Activated CD8-positive, alpha-beta T cell treated with anti-CD3 and anti-CD28 coated beads, Interleukin-2, amount 10 ng/mL, durations not matched to agents 7 days and 5 days (primary cell): ENCODE data around the gene DCTPP1. TPM values are rescaled to one million over a fixed set of nuclear protein-coding genes. Genes with fewer than 3 reads are reported as not detected.
A peak's percentile ranks its signal among the peaks of the same experiment; 100 is the strongest.

Experiments used
- ATAC-seq: fragments of 150-1000 bp; cut with Tn5 transposase; one replicate; pipeline ENCODE4 v1.10.0; 2021; ENCODE audit warnings: moderate library complexity
- CTCF ChIA-PET: fragments of 350-600 bp; sonication (Branson Sonifier 250); formaldehyde crosslinking; loops from one replicate; lab custom pipeline; 2021; ENCODE audit warnings: antibody characterized with exemption; lab: Charles Lee
- POLR2A ChIA-PET: fragments of 350-600 bp; sonication (Branson Sonifier 250); formaldehyde crosslinking; loops from one replicate; lab custom pipeline; 2021; ENCODE audit warnings: antibody characterized with exemption; lab: Charles Lee
- DNase-seq: peaks from one replicate; pipeline ENCODE4 v3.0.0-alpha.2; 2020
- H3K27ac Mint-ChIP-seq: one replicate; pipeline ENCODE4 v1.8.0; 2021; ENCODE audit warnings: mild to moderate bottlenecking, mixed read lengths
- H3K27me3 Mint-ChIP-seq: one replicate; pipeline ENCODE4 v1.8.0; 2021; ENCODE audit warnings: low read depth, mixed read lengths
- H3K36me3 Mint-ChIP-seq: one replicate; pipeline ENCODE4 v1.8.0; 2021; ENCODE audit warnings: low read depth, mixed read lengths
- H3K4me1 Mint-ChIP-seq: one replicate; pipeline ENCODE4 v1.8.0; 2021; ENCODE audit warnings: low read depth, mixed read lengths
- H3K4me3 Mint-ChIP-seq: one replicate; pipeline ENCODE4 v1.8.0; 2021; ENCODE audit warnings: mild to moderate bottlenecking, mixed read lengths
- H3K9me3 Mint-ChIP-seq: one replicate; pipeline ENCODE4 v1.8.0; 2022; ENCODE audit warnings: mixed read lengths; ENCODE audit not compliant: insufficient read depth
- total RNA-seq, 2 experiments: library from RNA; stranded (reverse); gene quantifications; one replicate each; pipeline ENCODE4 v1.2.3, GENCODE V29; 2021

DCTPP1 gene
- total RNA-seq, 2 experiments from 2014 or later: 87.3 to 92.8 TPM

DNA sequence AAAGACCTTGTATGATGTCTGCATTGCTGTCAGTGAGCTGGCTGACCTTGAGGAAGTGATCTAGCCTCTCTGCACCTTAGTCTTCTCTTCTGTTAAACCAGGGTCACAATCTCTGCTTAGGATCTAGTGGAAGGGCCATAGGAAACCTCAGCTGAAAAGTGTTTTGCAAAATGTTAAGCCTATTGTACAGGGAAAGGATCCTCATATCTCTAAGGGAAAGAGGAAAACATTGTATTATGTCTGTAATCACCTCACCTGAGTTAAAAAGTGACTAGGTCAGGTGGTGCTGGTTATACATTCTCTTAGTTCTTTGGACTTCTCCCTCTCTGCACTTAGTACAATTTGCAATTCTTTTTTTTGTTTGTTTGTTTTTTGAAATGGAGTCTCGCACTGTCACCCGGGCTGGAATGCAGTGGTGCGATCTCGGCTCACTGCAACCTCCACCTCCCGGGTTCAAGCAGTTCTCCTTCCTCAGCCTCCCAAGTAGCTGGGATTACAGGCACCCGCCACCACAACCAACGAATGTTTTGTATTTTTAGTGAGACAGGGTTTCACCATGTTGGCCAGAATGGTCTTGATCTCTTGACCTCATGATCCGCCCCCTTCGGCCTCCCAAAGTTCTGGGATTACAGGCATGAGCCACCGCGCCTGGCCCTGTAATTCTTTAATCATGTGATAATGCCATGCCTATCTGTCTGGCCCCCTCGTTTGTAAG is 17.8 kb upstream of the DCTPP1 start:
- ATAC-seq (no peak), DNase-seq (no peak)
- peaks cover 63% of the 10 kb centered on the region for H3K4me1 Mint-ChIP-seq
- H3K27me3 Mint-ChIP-seq: no peaks in the 10 kb centered on the region
- H3K4me3 Mint-ChIP-seq: no peak overlapping the region
- peaks cover 23% of the 10 kb centered on the region for H3K36me3 Mint-ChIP-seq
- H3K9me3 Mint-ChIP-seq: no peaks in the 10 kb centered on the region
- ChIA-PET POLR2A (interaction anchor here (1.0 to 3.8 kb wide), 6 partner anchors 10 to 36 kb away, joined by 3 to 18 read pairs (median 6); partner anchors contain the start of gene ITGAL), CTCF (interaction anchor here (0.8 to 8.3 kb wide), 6 partner anchors 10 to 179 kb away, joined by 3 to 139 read pairs (median 4); partner anchors contain the start of genes DCTPP1 and ITGAL)
- H3K27ac Mint-ChIP-seq: no peak overlapping the region

DNA sequence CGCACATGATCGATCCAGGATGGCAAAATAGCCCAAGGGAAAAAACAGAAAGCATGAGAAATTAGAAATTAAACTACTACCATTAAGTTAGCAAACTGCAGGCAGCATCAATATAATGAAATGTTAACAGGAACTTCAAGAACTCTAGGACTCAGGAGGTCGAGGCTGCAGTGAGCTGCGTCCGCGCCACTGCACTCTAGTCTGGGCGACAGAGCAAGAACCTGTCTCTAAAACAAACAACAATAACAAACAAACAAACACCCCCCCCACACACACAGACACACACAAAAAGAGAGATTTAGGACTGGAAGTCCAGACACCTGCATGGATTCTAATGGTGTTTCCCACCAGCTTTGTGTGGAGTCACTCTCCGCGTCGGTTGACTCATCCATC is 16.4 kb upstream of the DCTPP1 start:
- Mint-ChIP-seq H3K4me3 (peak overlapping the region; percentile 90), H3K9me3 (no peaks in the 10 kb centered on the region), H3K27me3 (no peaks in the 10 kb centered on the region), H3K4me1 (peaks cover 57% of the 10 kb centered on the region), H3K36me3 (peaks cover 27% of the 10 kb centered on the region), H3K27ac (peak overlapping the region; percentile 94)
- no peak for DNase-seq
- POLR2A ChIA-PET: interaction anchor here (0.6 to 3.8 kb wide), 6 partner anchors 12 to 100 kb away, joined by 3 to 18 read pairs (median 8); partner anchors contain the start of genes DCTPP1 and ITGAL
- no peak for ATAC-seq
- CTCF ChIA-PET: interaction anchor here (1.0 to 8.3 kb wide), 4 partner anchors 11 to 170 kb away, joined by 4 to 139 read pairs (median 29); partner anchors contain the start of genes DCTPP1 and ITGAL

DNA sequence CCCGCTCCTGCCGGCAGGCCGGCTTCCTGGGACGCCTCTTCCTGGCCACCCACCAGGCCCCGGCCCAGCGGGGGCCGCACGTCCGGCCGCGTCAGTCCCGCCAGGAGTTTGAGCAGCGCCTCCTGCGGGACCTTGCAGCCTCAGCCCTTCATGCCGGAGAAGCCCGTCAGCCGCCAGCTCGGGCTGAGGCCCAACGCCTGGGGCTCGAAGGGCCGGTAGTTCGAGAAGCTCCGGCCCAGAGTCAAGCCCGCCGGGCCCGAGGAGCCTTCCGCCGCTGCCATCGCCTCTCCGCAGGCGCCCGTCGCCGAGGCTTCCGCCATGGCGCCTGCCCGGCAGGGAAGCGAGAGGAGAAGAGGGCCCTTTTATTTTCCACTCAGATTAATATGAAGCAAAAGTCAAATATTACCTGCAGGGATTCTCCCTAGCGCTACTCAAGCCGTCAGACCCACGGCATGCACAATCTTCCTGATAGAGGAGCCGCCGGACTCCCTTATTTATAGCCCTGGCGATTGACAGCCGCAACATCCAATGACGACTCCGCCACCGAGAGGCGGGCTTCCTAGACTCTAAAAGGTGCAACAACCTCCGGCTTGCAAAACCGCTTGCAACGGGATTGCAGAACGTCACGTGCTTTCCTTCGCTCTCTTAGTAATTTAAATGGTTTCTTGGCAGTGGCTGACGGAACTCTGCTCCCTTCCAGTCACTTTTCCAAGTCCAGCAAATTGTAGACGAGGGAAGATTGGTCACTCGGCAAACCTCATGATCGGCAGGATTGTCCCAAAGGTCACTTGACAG is 15.8 kb upstream of the DCTPP1 start, which contains the start of gene SEPHS2:
SEPHS2 (minus strand) TSS at position 467 of the 795 bp plus-strand sequence; CDS start at position 320, 147 bp downstream.
- Mint-ChIP-seq H3K36me3 (peaks cover 27% of the 10 kb centered on the region), H3K27me3 (no peaks in the 10 kb centered on the region), H3K4me3 (peak within 1 kb of the TSS; percentile 90), H3K9me3 (no peaks in the 10 kb centered on the region), H3K27ac (peak within 1 kb of the TSS; percentile 94), H3K4me1 (peaks cover 52% of the 10 kb centered on the region)
- POLR2A ChIA-PET: interaction anchor here (0.6 to 3.8 kb wide), 9 partner anchors 10 to 165 kb away, joined by 3 to 18 read pairs (median 6); partner anchors contain the start of genes DCTPP1, ITGAL and ZNF689
- CTCF ChIA-PET: interaction anchor here (0.7 to 8.3 kb wide), 7 partner anchors 12 to 170 kb away, joined by 4 to 139 read pairs (median 5); partner anchors contain the start of genes DCTPP1, ITGAL and ZNF747
- ATAC-seq (peak; percentile 97), DNase-seq (peak; percentile 98)

DNA sequence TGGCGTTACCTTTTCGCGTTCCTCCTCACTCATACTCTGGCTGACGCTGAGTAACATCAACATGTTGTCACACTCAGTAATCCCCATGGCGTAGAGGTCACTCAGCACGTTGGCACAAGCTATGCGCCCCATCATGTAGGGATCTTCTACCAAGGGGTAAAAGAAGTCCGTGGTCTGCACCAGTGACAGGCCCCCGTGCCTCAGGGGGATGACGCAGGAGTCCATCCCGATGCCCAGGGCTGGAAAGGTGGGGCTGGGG is 15.2 kb upstream of the DCTPP1 start:
- H3K4me1 Mint-ChIP-seq: peaks cover 47% of the 10 kb centered on the region
- ATAC-seq: no peak

GRCh38 chr16:30444231-30445148 is 14.7 kb upstream of the DCTPP1 start:
- Mint-ChIP-seq H3K4me3 (peak overlapping the region; percentile 90), H3K36me3 (peaks cover 27% of the 10 kb centered on the region), H3K4me1 (peaks cover 44% of the 10 kb centered on the region), H3K27ac (peak overlapping the region; percentile 70), H3K27me3 (no peaks in the 10 kb centered on the region), H3K9me3 (no peaks in the 10 kb centered on the region)
- CTCF ChIA-PET: interaction anchor here (0.6 to 8.3 kb wide), 8 partner anchors 13 to 154 kb away, joined by 3 to 139 read pairs (median 5); partner anchors contain the start of genes DCTPP1, ITGAL and ZNF747
- ATAC-seq (no peak), DNase-seq (no peak)
- POLR2A ChIA-PET: interaction anchor here (0.6 to 3.8 kb wide), 12 partner anchors 9 to 166 kb away, joined by 3 to 18 read pairs (median 5); partner anchors contain the start of genes DCTPP1, ITGAL and ZNF689

More for the DNA sequence above, 15.2 kb upstream of the DCTPP1 start:
- Mint-ChIP-seq H3K4me3 (peak overlapping the region; percentile 90), H3K27me3 (no peaks in the 10 kb centered on the region), H3K9me3 (no peaks in the 10 kb centered on the region), H3K36me3 (peaks cover 27% of the 10 kb centered on the region), H3K27ac (peak overlapping the region; percentile 70)
- POLR2A ChIA-PET: interaction anchor here (0.6 to 3.8 kb wide), 11 partner anchors 10 to 165 kb away, joined by 3 to 18 read pairs (median 5); partner anchors contain the start of genes DCTPP1, ITGAL and ZNF689
- DNase-seq: no peak
- CTCF ChIA-PET: interaction anchor here (0.7 to 8.3 kb wide), 6 partner anchors 12 to 154 kb away, joined by 4 to 139 read pairs (median 8); partner anchors contain the start of genes DCTPP1, ITGAL and ZNF747

DNA sequence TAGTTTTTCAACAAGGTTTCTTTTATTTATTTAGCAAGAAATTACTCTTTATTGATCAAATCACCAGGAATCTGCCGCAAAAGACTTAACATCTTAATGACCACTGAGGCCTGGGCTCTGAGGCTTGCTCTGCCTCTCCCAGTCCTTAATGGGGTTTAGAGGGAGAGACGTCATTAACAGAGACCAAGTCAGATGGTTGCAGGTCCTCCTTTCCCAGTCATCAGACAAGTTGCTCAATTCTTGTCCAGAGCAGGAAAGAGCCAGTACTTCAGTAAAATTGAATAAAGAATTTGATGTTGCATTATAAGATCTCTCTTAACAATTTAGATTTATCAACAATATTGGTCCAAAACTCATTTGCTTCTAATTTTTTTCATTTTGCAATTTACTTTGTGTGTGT is 13.8 kb upstream of the DCTPP1 start:
- ChIA-PET POLR2A (interaction anchor here (1.7 to 3.8 kb wide), 3 partner anchors 13 to 45 kb away, joined by 5 to 18 read pairs (median 11); partner anchors contain the start of gene DCTPP1), CTCF (interaction anchor here (1.5 to 8.3 kb wide), 3 partner anchors 13 to 29 kb away, joined by 4 to 139 read pairs (median 21); partner anchors contain the start of genes DCTPP1 and ITGAL)
- H3K27ac Mint-ChIP-seq: no peak overlapping the region

DNA sequence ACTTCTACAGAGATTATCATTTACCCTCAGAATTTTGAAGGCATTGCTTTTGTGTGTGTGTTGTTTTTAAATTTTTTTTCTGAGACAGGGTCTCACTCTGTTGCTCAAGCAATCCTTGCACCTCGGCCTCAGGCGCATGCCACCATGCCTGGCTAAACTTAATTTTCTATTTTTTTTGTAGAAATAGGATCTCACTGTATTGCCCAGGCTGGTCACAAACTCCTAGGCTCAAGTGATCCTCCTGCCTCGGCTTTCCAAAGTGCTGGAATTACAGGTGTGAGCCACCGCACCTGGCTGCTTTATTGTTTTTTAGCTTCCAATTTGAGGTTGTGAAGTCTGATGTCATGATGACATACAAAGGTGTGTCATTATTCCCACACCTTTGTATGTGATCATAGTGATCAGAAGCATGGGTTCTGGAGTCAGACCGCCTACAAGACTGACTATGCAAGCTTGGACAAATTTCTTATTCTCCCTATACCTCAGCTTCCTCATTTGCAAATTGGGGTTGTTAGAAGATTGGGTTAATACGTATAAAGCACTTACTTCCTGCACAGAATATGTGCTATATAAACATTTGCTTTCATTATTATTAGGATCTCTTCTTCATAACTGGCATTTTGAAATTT is 10.0 kb upstream of the DCTPP1 start:
- Mint-ChIP-seq H3K9me3 (no peaks in the 10 kb centered on the region), H3K4me1 (peaks cover 27% of the 10 kb centered on the region), H3K27me3 (no peaks in the 10 kb centered on the region), H3K36me3 (peaks cover 23% of the 10 kb centered on the region), H3K4me3 (no peak overlapping the region), H3K27ac (no peak overlapping the region)
- DNase-seq: no peak
- CTCF ChIA-PET: interaction anchor here (1.3 to 2.6 kb wide), 2 partner anchors 9 to 10 kb away, joined by 6 to 7 read pairs; partner anchors contain the start of gene DCTPP1
- POLR2A ChIA-PET: interaction anchor here (0.9 kb wide), 1 partner anchor 10 kb away, joined by 5 read pairs; the partner anchor contains the start of gene DCTPP1
- ATAC-seq: no peak

More for the DNA sequence above, 13.8 kb upstream of the DCTPP1 start:
- no peaks in the 10 kb centered on the region for H3K9me3 Mint-ChIP-seq
- ATAC-seq (no peak), DNase-seq (no peak)
- H3K36me3 Mint-ChIP-seq: peaks cover 27% of the 10 kb centered on the region
- H3K4me1 Mint-ChIP-seq: peaks cover 42% of the 10 kb centered on the region
- H3K27me3 Mint-ChIP-seq: no peaks in the 10 kb centered on the region
- H3K4me3 Mint-ChIP-seq: peak overlapping the region; percentile 90

- Mint-ChIP-seq H3K27me3 (no peaks in the 10 kb centered on the region), H3K27ac (no peak overlapping the region), H3K4me1 (peaks cover 27% of the 10 kb centered on the region), H3K36me3 (peaks cover 13% of the 10 kb centered on the region), H3K4me3 (no peak overlapping the region), H3K9me3 (no peaks in the 10 kb centered on the region)
- DNase-seq (no peak), ATAC-seq (no peak)
- ChIA-PET POLR2A (no interaction called here), CTCF (interaction anchor here (1.0 to 2.6 kb wide), 3 partner anchors 9 to 190 kb away, joined by 3 to 7 read pairs (median 5); partner anchors contain the start of gene DCTPP1)
Measured at GRCh38 chr16:30438835-30439234, 9.0 kb upstream of the DCTPP1 start.

- peaks cover 20% of the 10 kb centered on the region for H3K4me1 Mint-ChIP-seq
- no peaks in the 10 kb centered on the region for H3K9me3 Mint-ChIP-seq
- H3K27me3 Mint-ChIP-seq: no peaks in the 10 kb centered on the region
- peaks cover 4% of the 10 kb centered on the region for H3K36me3 Mint-ChIP-seq
- ATAC-seq (no peak), DNase-seq (no peak)
- H3K4me3 Mint-ChIP-seq: no peak overlapping the region
- ChIA-PET CTCF (interaction anchor here (1.2 to 2.8 kb wide), 4 partner anchors 8 to 191 kb away, joined by 3 to 10 read pairs (median 6); partner anchors contain the start of gene DCTPP1), POLR2A (interaction anchor here (0.6 kb wide), 1 partner anchor 44 kb away, joined by 3 read pairs; no protein-coding TSS in a partner anchor)
- no peak overlapping the region for H3K27ac Mint-ChIP-seq
Measured at GRCh38 chr16:30437511-30438046, 7.7 kb upstream of the DCTPP1 start.
